Adipocyte (in vitro differentiated cells): Measurements from ENCODE around the gene DNER.

Experiments used
- DNase-seq: peaks from one replicate; pipeline ENCODE4 v3.0.0-alpha.2; 2015; ENCODE audit warnings: low read depth
- H3K27me3 ChIP-seq: replicated peaks from 2 replicates; pipeline ENCODE4 v1.7.0; 2013; ENCODE audit warnings: mild to moderate bottlenecking, low read length, moderate library complexity; ENCODE audit not compliant: control insufficient read depth, insufficient read depth
- H3K36me3 ChIP-seq: 2 replicates; pipeline ENCODE4 v1.7.0; 2013; ENCODE audit warnings: low read length, mild to moderate bottlenecking, moderate library complexity; ENCODE audit not compliant: control insufficient read depth, insufficient read depth, severe bottlenecking
- H3K4me1 ChIP-seq: 2 replicates; pipeline ENCODE4 v1.7.0; 2013; ENCODE audit warnings: mild to moderate bottlenecking, low read length, moderate library complexity; ENCODE audit not compliant: control insufficient read depth, insufficient read depth
- H3K4me3 ChIP-seq: 2 replicates; pipeline ENCODE4 v1.7.0; 2013; ENCODE audit warnings: mild to moderate bottlenecking, low read length, moderate library complexity
- H3K9ac ChIP-seq: 2 replicates; pipeline ENCODE4 v1.7.0; 2013; ENCODE audit warnings: mild to moderate bottlenecking, low read length, moderate library complexity
- H3K9me3 ChIP-seq: 2 replicates; pipeline ENCODE4 v1.7.0; 2013; ENCODE audit warnings: mild to moderate bottlenecking, low read length, moderate library complexity; ENCODE audit not compliant: control insufficient read depth

DNER gene

DNA sequence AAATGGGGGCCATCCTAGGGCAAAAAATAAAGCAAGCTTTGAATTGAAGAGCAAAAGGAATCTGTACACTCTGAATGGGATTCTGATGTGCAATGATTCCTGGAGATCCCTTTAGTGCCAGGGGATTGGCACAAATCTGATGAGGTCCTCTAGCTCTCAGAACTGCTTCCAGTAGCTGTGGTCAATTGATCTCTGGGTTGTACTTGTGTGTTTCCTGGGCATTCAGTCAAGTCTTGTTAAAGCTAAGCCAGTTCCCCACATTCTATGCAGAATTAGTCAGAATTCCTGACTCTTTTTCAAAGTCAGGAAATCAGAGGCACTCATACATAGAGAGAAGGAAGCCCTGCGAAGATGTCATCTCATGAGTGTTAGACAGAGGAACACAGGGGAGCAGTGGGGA lies 161.3 kb downstream of the DNER start:
- no peaks in the 10 kb centered on the region for H3K9me3 ChIP-seq
- H3K27me3 ChIP-seq = no peaks in the 10 kb centered on the region
- no peak overlapping the region for H3K4me3 ChIP-seq
- no peaks in the 10 kb centered on the region for H3K4me1 ChIP-seq
- no peak overlapping the region for H3K9ac ChIP-seq
- peak; percentile 18 for DNase-seq
- H3K36me3 ChIP-seq = no peaks in the 10 kb centered on the region

DNA sequence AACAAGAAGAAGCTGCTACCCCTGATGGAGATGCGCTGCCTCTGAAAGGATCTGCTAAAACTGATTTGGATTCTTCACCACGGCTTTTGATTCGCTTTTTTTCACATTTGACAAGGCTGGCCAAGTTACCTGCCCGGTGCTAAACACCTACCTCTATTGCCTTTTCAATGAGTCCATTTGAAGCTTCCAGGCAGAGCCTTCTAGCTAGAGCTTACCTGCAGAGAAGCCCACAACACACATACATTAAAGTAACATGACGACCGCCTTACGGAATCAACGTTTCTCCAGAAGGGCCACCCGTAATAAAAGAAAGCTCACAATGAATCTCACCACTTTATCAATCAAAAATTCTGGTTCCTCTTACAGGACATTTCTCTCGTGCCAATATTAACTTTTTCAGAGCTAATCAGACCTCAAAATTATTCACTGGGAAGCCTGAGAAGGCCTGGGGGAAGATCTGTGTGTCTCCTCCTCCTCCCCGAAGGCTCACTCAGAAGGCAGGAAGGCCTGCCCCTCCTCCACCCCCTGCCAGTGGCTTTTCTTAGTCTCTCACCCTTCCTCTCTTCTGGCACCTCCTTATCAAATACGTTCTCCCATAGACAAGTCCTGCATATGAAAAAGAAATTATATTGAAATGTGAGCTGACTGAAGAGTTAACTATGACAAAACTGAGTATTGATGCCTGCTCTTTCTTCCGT lies 171.0 kb downstream of the DNER start:
- Histone ChIP-seq H3K36me3 (no peaks in the 10 kb centered on the region), H3K9ac (no peak overlapping the region), H3K27me3 (no peaks in the 10 kb centered on the region), H3K4me3 (no peak overlapping the region), H3K4me1 (no peaks in the 10 kb centered on the region), H3K9me3 (no peaks in the 10 kb centered on the region)
- no peak for DNase-seq

DNA sequence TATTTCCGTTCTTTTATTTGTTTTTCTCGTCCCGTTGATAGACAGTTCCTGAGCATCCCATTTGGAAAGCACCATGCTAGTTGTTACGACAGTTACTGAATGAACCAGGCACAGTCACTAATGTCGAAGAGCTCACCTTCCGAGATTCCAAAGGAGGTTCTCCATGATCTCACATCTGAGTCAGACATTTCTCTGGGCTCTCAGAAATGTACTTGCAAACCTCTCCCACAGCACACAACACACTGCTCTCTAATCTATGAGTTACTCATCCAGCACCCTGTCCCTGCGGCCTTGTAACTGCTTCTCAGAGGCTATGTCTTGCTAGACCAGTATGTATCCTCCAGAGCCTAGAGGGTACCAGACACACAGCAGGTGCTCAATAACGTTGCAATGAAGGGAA lies 174.7 kb downstream of the DNER start:
- H3K4me3 ChIP-seq = no peak overlapping the region
- no peaks in the 10 kb centered on the region for H3K27me3 ChIP-seq
- H3K9me3 ChIP-seq = no peaks in the 10 kb centered on the region
- DNase-seq = no peak
- no peaks in the 10 kb centered on the region for H3K36me3 ChIP-seq
- H3K4me1 ChIP-seq = no peaks in the 10 kb centered on the region
- H3K9ac ChIP-seq = no peak overlapping the region

DNA sequence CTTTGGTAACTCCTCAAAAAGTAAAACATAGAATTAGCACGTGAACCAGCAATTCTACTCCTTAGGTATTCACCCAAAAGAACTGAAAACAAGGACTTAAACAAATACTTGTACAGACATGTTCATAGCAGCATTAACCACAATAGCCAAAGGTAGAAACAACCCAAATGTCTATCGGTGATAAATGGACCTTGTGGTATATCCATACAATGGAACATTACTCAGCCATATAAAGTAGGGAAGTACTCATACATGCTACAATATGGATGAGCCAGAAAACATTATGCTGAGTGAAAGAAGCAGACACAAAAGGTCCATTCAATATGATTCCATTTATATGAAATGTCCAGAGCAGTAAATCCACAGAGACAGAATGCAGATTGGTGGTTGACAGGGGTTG lies 182.8 kb downstream of the DNER start:
- DNase-seq = no peak
- H3K36me3 ChIP-seq = no peaks in the 10 kb centered on the region

DNA sequence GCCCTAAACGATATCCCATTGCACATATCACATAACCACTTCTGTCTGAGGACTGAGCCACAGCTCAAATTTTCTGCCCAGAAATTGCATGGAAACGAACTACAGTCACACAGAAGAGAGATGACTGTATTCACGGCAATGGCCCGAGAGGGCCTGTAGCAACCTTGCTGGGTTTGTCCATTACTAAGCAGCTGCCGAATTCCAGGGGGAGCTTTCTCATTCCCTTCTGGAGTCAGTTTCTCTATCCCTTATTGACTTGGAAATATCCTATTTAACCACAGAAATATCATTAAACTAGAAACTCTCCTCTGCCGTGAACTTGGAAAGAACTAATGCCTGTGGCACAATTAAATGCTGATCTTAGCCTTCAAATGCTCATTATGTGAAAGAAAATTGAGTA lies 183.9 kb downstream of the DNER start:
- no peaks in the 10 kb centered on the region for H3K36me3 ChIP-seq
- peaks cover 5% of the 10 kb centered on the region for H3K9me3 ChIP-seq
- H3K4me1 ChIP-seq = no peaks in the 10 kb centered on the region
- H3K9ac ChIP-seq = no peak overlapping the region
- H3K4me3 ChIP-seq = no peak overlapping the region
- H3K27me3 ChIP-seq = no peaks in the 10 kb centered on the region
- DNase-seq = no peak

More for the DNA sequence above, 182.8 kb downstream of the DNER start:
- no peaks in the 10 kb centered on the region for H3K4me1 ChIP-seq
- no peak overlapping the region for H3K4me3 ChIP-seq
- H3K9me3 ChIP-seq = peaks cover 5% of the 10 kb centered on the region
- H3K9ac ChIP-seq = no peak overlapping the region
- H3K27me3 ChIP-seq = no peaks in the 10 kb centered on the region

DNA sequence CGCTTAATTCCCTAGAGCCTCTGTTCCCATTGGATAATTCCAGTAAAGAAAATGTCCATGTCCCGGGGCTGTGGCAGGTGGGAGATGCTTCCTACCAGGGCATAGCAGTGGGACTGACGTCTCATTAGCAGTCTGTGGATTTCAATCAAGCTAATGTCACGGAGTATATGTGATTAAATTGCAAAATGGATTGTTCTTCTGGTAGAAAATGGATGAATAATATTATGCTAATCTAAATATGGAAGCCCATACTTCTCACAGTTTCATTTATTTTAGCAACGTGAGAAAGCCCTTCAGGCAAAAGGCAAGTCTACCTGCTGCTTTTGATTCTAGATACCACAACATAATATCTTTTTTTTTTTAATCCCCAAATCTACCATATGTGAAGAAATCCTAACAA lies 185.5 kb downstream of the DNER start:
- H3K27me3 ChIP-seq = no peaks in the 10 kb centered on the region
- no peak overlapping the region for H3K9ac ChIP-seq
- no peaks in the 10 kb centered on the region for H3K36me3 ChIP-seq
- no peaks in the 10 kb centered on the region for H3K4me1 ChIP-seq
- DNase-seq = no peak
- peaks cover 5% of the 10 kb centered on the region for H3K9me3 ChIP-seq
- H3K4me3 ChIP-seq = no peak overlapping the region

DNA sequence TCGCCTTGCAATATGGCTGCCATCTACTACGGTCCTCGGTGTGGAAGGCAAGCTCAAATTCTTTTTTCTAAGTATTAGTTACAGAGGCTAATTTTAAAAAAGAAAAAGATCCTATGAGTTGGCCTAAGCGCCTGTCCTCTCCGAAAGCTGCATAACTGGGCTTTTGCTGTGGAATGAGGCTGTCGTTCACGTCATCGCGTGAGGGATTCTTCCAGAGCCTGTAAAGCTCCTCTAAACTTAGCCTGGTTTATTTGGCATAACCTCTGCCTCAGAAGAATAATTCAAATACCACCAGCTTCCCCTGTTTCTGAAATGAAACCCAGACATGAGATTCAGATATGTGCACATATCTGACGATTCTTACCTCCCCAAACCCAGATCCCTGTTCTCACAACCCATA lies 187.4 kb downstream of the DNER start:
- H3K27me3 ChIP-seq = no peaks in the 10 kb centered on the region
- no peaks in the 10 kb centered on the region for H3K4me1 ChIP-seq
- H3K4me3 ChIP-seq = no peak overlapping the region
- H3K36me3 ChIP-seq = no peaks in the 10 kb centered on the region
- peak; percentile 37 for DNase-seq
- peaks cover 5% of the 10 kb centered on the region for H3K9me3 ChIP-seq
- H3K9ac ChIP-seq = no peak overlapping the region

DNA sequence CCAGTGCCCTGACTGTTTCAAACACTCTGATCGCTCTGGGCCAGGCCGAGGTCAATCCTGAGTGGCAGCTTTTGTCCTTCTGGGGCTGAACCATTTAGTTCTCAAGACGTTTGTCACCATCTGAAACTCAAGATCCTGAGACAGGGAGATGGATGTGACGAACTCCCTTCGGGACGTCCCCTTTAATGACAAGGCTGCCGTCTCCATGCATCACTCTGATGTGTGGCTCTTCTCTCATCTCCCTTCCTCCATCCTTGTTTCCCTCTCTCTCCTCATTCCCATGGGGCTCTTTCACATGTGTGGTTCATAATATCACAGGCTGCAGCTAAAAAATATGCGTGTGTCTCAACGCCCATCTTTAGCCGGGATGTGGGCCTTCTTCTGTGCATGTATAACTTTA lies 189.6 kb downstream of the DNER start:
- DNase-seq = no peak
- Histone ChIP-seq H3K4me1 (no peaks in the 10 kb centered on the region), H3K9ac (no peak overlapping the region), H3K9me3 (no peaks in the 10 kb centered on the region), H3K27me3 (no peaks in the 10 kb centered on the region), H3K36me3 (no peaks in the 10 kb centered on the region), H3K4me3 (no peak overlapping the region)

DNA sequence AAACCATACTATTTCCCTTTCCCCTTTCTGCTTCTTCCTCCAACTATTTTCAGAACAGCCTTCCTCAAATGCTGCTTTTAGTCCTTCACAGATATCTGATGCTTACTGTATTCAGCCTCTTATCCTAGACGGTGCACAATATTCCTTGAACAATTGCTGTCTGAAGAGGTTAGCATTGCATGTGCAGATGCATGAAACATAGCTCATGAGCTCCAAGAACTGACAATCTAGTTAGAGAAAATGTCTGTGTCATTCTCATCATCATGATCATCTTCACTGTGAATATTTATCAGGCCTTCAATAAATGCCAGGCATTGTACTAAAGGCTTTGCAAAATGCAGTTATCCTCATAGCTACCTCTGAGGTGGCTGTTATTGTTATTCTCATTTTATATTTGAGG lies 190.7 kb downstream of the DNER start:
- H3K27me3 ChIP-seq = no peaks in the 10 kb centered on the region
- H3K9ac ChIP-seq = no peak overlapping the region
- no peak for DNase-seq
- no peak overlapping the region for H3K4me3 ChIP-seq
- H3K9me3 ChIP-seq = no peaks in the 10 kb centered on the region
- H3K36me3 ChIP-seq = no peaks in the 10 kb centered on the region
- H3K4me1 ChIP-seq = no peaks in the 10 kb centered on the region

DNA sequence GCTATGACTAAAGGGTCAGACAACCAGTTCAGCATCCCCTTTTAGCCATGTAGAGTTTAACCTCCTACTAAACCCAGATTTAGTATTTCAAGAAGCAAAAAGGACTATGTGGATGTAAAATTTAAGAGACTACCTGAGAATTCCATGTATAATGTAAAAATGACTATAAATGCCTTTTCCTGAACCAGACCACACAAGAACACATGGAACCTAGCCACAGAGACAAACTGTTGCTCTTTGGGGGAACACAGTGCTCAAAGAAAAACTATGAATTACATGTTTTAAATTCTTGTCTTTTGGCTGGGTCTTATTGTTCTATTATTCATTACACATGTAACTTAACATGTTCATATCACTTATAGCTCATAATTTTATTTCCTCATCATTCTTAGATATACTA lies 192.8 kb downstream of the DNER start:
- no peaks in the 10 kb centered on the region for H3K27me3 ChIP-seq
- H3K9me3 ChIP-seq = no peaks in the 10 kb centered on the region
- no peak for DNase-seq
- no peak overlapping the region for H3K4me3 ChIP-seq
- no peaks in the 10 kb centered on the region for H3K36me3 ChIP-seq
- no peaks in the 10 kb centered on the region for H3K4me1 ChIP-seq
- no peak overlapping the region for H3K9ac ChIP-seq

DNA sequence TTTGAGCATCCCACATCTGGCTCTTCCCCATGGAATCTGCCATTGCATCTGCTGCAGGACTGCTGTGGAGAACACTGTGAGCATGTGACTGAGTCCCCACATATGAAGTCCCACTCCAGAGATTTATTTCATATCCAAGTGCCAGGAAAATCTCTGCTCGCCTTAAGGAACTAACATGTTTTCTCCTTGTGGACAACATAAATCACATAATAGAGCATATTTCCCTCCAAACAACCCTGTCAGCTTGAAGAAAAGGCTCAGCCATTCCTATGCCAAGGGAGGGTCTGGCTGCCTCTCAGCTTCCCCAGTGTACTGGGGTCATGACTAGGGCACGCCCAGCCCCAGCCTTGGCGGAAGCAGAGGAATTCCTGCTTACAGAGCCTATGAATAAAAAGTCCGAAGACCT lies 193.7 kb downstream of the DNER start:
- no peak overlapping the region for H3K4me3 ChIP-seq
- no peaks in the 10 kb centered on the region for H3K9me3 ChIP-seq
- DNase-seq = no peak
- H3K27me3 ChIP-seq = no peaks in the 10 kb centered on the region
- no peak overlapping the region for H3K9ac ChIP-seq
- H3K4me1 ChIP-seq = no peaks in the 10 kb centered on the region
- H3K36me3 ChIP-seq = no peaks in the 10 kb centered on the region
